ENCODE data around the gene NARF. TPM values are rescaled to one million over a fixed set of nuclear protein-coding genes. Genes with fewer than 3 reads are reported as not detected.
A peak's percentile ranks its signal among the peaks of the same experiment; 100 is the strongest.

Gene NARF
- polyA plus RNA-seq, 2 of the 4 experiments (the other 2 are of a cell fraction) = 51.2 to 89.6 TPM

GRCh38 chr17:82519971-82520903, 61.7 kb downstream of the NARF start:
- Histone ChIP-seq H3K4me2 (peak overlapping the region; percentile 83), H3K9me3 (no peaks in the 10 kb centered on the region), H3K4me3 (peak overlapping the region; percentile 93), H3K4me1 (peaks cover 18% of the 10 kb centered on the region), H3K27ac (peak overlapping the region; percentile 90 to 96)
- ChIA-PET POLR2A (interaction anchor here (1.1 to 2.4 kb wide), 5 partner anchors 17 to 63 kb away, joined by 6 to 10 read pairs (median 7); no protein-coding TSS in a partner anchor), CTCF (interaction anchor here (0.6 to 5.2 kb wide), 8 partner anchors 10 to 382 kb away, joined by 3 to 24 read pairs (median 5); no protein-coding TSS in a partner anchor)
- TF ChIP-seq PHF8 (IDR thresholded peaks at IDR 0.05; ENCODE audit: borderline replicate concordance, low read depth) (0 out of 2 replicates have a peak, but pooled peaks have one; percentile 13), HOXB5 (CRISPR knock-in tag; IDR thresholded peaks at IDR 0.05) (0 out of 2 replicates have a peak, but pooled peaks have one; percentile 37), SREBF2 (IDR thresholded peaks at IDR 0.05) (no peak)
- DNase-seq (ENCODE audit: low read depth in 1 of 2, low spot score in 1 of 2) (no peak), FAIRE-seq (no peak), ATAC-seq (peak; percentile 6 to 62)
- 2% methylated on average over 32 of the region's 94 CpGs for WGBS (ENCODE audit: missing lambda C conversion rate)

GRCh38 chr17:82524540-82524939, 66.0 kb downstream of the NARF start:
- 55% methylated on average over 4 of the region's 4 CpGs for whole genome bisulfite sequencing (ENCODE audit: missing lambda C conversion rate)
- TF ChIP-seq FOSL2 (IDR thresholded peaks at IDR 0.05) (no peak), FOSL2 (CRISPR knock-in tag; IDR thresholded peaks at IDR 0.05) (no peak), RAD21 (conservative IDR thresholded peaks at IDR 0.05 in 1 of 2, IDR thresholded peaks at IDR 0.05 in 1 of 2) (no peak), NFE2L2 (conservative IDR thresholded peaks at IDR 0.05; ENCODE audit: low read length) (no peak), HOXA7 (CRISPR knock-in tag; IDR thresholded peaks at IDR 0.05) (no peak), POLR2A (IDR thresholded peaks at IDR 0.05; ENCODE audit: low read length) (no peak), HES2 (IDR thresholded peaks at IDR 0.05) (no peak), KDM5A (IDR thresholded peaks at IDR 0.05) (no peak), HOXB13 (CRISPR knock-in tag; IDR thresholded peaks at IDR 0.05; ENCODE audit: low read depth) (no peak), NR3C1 (IDR thresholded peaks at IDR 0.05) (no peak), KDM1A (IDR thresholded peaks at IDR 0.05; ENCODE audit: low read depth) (no peak), PHF8 (IDR thresholded peaks at IDR 0.05; ENCODE audit: borderline replicate concordance, low read depth) (no peak), MAX (IDR thresholded peaks at IDR 0.05) (no peak), NPAS2 (CRISPR knock-in tag; IDR thresholded peaks at IDR 0.05; ENCODE audit: borderline replicate concordance) (no peak), MAFK (IDR thresholded peaks at IDR 0.05; ENCODE audit: partially characterized antibody) (no peak), GATA3 (IDR thresholded peaks at IDR 0.05; ENCODE audit: borderline replicate concordance) (no peak), CHD2 (IDR thresholded peaks at IDR 0.05; ENCODE audit: low read length, partially characterized antibody) (no peak)
- Histone ChIP-seq H3K9me3 (no peaks in the 10 kb centered on the region), H3K4me3 (no peak overlapping the region), H3K4me1 (peaks cover 38% of the 10 kb centered on the region), H3K27ac (peak overlapping the region in 1 of 2 experiments; percentile 19; a peak in 1 of 6 replicates), H3K4me2 (no peak overlapping the region)
- DNase-seq (ENCODE audit: low read depth in 1 of 2, low spot score in 1 of 2) (no peak), FAIRE-seq (no peak), ATAC-seq (no peak)
- POLR2A ChIA-PET = interaction anchor here (0.7 kb wide), 1 partner anchor 13 kb away, joined by 3 read pairs; no protein-coding TSS in a partner anchor
- CTCF ChIA-PET = interaction anchor here (0.6 to 1.0 kb wide), 2 partner anchors 43 to 143 kb away, joined by 3 to 4 read pairs; no protein-coding TSS in a partner anchor

- Histone ChIP-seq H3K9me3 (no peaks in the 10 kb centered on the region), H3K4me3 (no peak overlapping the region), H3K27ac (no peak overlapping the region), H3K4me1 (peaks cover 50% of the 10 kb centered on the region), H3K4me2 (no peak overlapping the region)
- TF ChIP-seq FOSL2 (IDR thresholded peaks at IDR 0.05) (no peak), FOSL2 (CRISPR knock-in tag; IDR thresholded peaks at IDR 0.05) (no peak), HES2 (IDR thresholded peaks at IDR 0.05) (no peak)
- ChIA-PET POLR2A (no interaction called here), CTCF (interaction anchor here (1.0 to 3.0 kb wide), 4 partner anchors 25 to 44 kb away, joined by 3 to 19 read pairs (median 5); no protein-coding TSS in a partner anchor)
- DNase-seq (ENCODE audit: low read depth in 1 of 2, low spot score in 1 of 2) (no peak), ATAC-seq (no peak), FAIRE-seq (no peak)
- 87% methylated on average over 4 of the region's 4 CpGs for WGBS (ENCODE audit: missing lambda C conversion rate)
These were observed 67.2 kb downstream of the NARF start for GRCh38 chr17:82525712-82526111.
